Left ventricle myocardium inferior (tissue), 1 donor: Measurements from ENCODE around the gene DAPK3. TPM values are rescaled to one million over a fixed set of nuclear protein-coding genes. Genes with fewer than 3 reads are reported as not detected.
"Not testable (repeated sequence)": the region's sequence is repeated elsewhere in the genome, so short reads cannot be mapped to it uniquely, and the experiment has no call there.

Experiments used
- DNase-seq: peaks from one replicate; pipeline ENCODE4 v3.0.0-alpha.2; 2020
- H3K27ac ChIP-seq: fragments of 200-600 bp; replicated peaks from 2 replicates; pipeline ENCODE4 v1.8.0; 2021
- H3K27me3 ChIP-seq: fragments of 200-600 bp; 2 replicates; pipeline ENCODE4 v1.8.0; 2021; ENCODE audit warnings: low read depth
- H3K36me3 ChIP-seq: fragments of 200-600 bp; 2 replicates; pipeline ENCODE4 v1.8.0; 2021
- H3K4me1 ChIP-seq: fragments of 200-600 bp; 2 replicates; pipeline ENCODE4 v1.8.0; 2021
- H3K4me3 ChIP-seq: fragments of 200-600 bp; 2 replicates; pipeline ENCODE4 v1.8.0; 2021; ENCODE audit warnings: mild to moderate bottlenecking, moderate library complexity
- H3K9me3 ChIP-seq: fragments of 200-600 bp; replicated peaks from 2 replicates; pipeline ENCODE4 v1.8.0; 2021
- CTCF ChIP-seq: fragments of 200-600 bp; IDR thresholded peaks from 2 replicates; pipeline ENCODE4 v1.8.0; 2021; ENCODE audit warnings: antibody characterized with exemption, mild to moderate bottlenecking, borderline replicate concordance
- intact Hi-C: fragments of 100-400 bp; cut with micrococcal nuclease; formaldehyde crosslinking; loops from one replicate; pipeline ENCODE4 v1.11.0; 2022
- total RNA-seq: library from RNA; stranded (reverse); fragmentation: NEBNext Ultra II Directional; extraction: Animal tissue kit (Norgen Biotek cat#: 25700); gene quantifications from one replicate; pipeline ENCODE4 v1.2.1, GENCODE V29; 2021
- donor health status: DM: no; HTN: yes; CAD: no; lungs with severe emphysema.

Gene DAPK3
- total RNA-seq, 1 donor from 2014 or later = 74.6 TPM

GRCh38 chr19:4012092-4012974, 41.4 kb upstream of the DAPK3 start:
- no peak for TF ChIP-seq CTCF
- DNase-seq = no peak
- Histone ChIP-seq H3K27ac (peak overlapping the region; percentile 90), H3K4me1 (peaks cover 92% of the 10 kb centered on the region), H3K4me3 (no peak overlapping the region), H3K9me3 (no peaks in the 10 kb centered on the region), H3K36me3 (peaks cover 23% of the 10 kb centered on the region), H3K27me3 (no peaks in the 10 kb centered on the region)
- intact Hi-C loops = no loop called here

- intact Hi-C loops = not testable (repeated sequence)
- peak overlapping the region; percentile 41 for H3K27ac ChIP-seq
Measured at GRCh38 chr19:4011430-4011829, 40.5 kb upstream of the DAPK3 start.

GRCh38 chr19:4010808-4011110, 39.9 kb upstream of the DAPK3 start:
- no peak for DNase-seq
- H3K4me1 ChIP-seq = peaks cover 87% of the 10 kb centered on the region
- H3K9me3 ChIP-seq = no peaks in the 10 kb centered on the region
- intact Hi-C loops = no loop called here
- no peaks in the 10 kb centered on the region for H3K27me3 ChIP-seq
- peak overlapping the region; percentile 41 for H3K27ac ChIP-seq
- H3K4me3 ChIP-seq = peak overlapping the region; percentile 23
- TF ChIP-seq CTCF = no peak
- H3K36me3 ChIP-seq = peaks cover 23% of the 10 kb centered on the region

More at GRCh38 chr19:4011430-4011829, 40.5 kb upstream of the DAPK3 start:
- peaks cover 93% of the 10 kb centered on the region for H3K4me1 ChIP-seq
- H3K36me3 ChIP-seq = peaks cover 23% of the 10 kb centered on the region
- not testable (repeated sequence) for H3K9me3 ChIP-seq, H3K27me3 ChIP-seq, DNase-seq
- peak overlapping the region; percentile 23 for H3K4me3 ChIP-seq

- no peak for TF ChIP-seq CTCF
- Histone ChIP-seq H3K4me3 (peak overlapping the region; percentile 23), H3K36me3 (peaks cover 23% of the 10 kb centered on the region), H3K27me3 (no peaks in the 10 kb centered on the region), H3K27ac (peak overlapping the region; percentile 41), H3K4me1 (peaks cover 81% of the 10 kb centered on the region), H3K9me3 (no peaks in the 10 kb centered on the region)
- intact Hi-C loops = no loop called here
- no peak for DNase-seq
Measured at GRCh38 chr19:4009990-4010807, 39.3 kb upstream of the DAPK3 start.

GRCh38 chr19:4007836-4008539, 37.1 kb upstream of the DAPK3 start:
- Histone ChIP-seq H3K36me3 (peaks cover 4% of the 10 kb centered on the region), H3K4me3 (peak overlapping the region; percentile 98), H3K27ac (peak overlapping the region; percentile 94), H3K4me1 (peaks cover 59% of the 10 kb centered on the region), H3K9me3 (no peaks in the 10 kb centered on the region), H3K27me3 (no peaks in the 10 kb centered on the region)
- intact Hi-C loops = no loop called here
- DNase-seq = no peak
- TF ChIP-seq CTCF = no peak
